ENCODE measurements around the gene FMO2. TPM values are rescaled to one million over a fixed set of nuclear protein-coding genes. Genes with fewer than 3 reads are reported as not detected.

FMO2 gene
- total RNA-seq, 4 donors from 2014 or later = 1.4 to 7.2 (median 4.1) TPM

DNA sequence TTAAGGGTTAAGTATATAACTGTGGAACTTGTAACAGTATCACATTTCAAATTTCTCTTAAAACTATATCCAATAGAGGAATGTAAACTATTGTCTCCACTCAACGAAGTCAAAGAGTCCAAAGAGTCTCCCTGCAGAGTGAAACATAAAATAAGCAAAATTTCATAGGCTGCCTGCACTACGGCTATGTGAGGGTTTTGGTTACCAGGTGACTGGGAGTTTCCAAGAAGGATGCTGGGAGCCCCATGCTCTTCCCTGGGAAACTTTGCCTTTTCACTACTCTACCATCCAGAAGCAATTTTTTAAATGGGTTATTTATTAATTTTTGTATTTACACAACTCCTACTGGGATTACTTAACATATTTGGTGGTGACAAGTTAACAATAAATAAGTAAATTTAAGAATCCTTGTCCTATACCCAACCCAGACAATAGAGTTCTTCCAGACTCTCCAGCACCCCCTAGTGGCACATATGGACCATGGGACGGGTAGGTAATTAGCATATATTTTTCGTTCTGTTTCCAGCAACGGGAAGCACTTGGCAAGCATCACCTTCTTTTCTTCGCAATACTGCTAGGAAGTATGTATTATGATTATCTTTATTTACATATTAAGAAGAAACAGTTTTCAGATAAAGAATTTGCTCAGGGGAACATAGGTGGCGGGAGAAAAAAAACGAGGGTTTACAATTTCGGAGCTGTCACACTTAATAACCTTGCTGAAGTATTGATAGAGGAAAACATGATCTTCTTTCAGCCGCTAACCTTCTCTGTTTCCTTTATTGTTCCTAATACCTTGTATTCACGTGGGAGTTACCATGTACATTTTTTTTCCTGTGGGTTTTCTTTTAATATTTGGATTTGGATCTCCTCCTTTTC is 3.5 kb downstream of the FMO2 start:
- DNase-seq = peak in 2 of 3 donors; percentile 28 to 71
- H3K9me3 ChIP-seq = no peaks in the 10 kb centered on the region
- H3K36me3 ChIP-seq = no peaks in the 10 kb centered on the region
- TF ChIP-seq POLR2A (IDR thresholded peaks at IDR 0.05) = no peak
- TF ChIP-seq, protein P1, sequence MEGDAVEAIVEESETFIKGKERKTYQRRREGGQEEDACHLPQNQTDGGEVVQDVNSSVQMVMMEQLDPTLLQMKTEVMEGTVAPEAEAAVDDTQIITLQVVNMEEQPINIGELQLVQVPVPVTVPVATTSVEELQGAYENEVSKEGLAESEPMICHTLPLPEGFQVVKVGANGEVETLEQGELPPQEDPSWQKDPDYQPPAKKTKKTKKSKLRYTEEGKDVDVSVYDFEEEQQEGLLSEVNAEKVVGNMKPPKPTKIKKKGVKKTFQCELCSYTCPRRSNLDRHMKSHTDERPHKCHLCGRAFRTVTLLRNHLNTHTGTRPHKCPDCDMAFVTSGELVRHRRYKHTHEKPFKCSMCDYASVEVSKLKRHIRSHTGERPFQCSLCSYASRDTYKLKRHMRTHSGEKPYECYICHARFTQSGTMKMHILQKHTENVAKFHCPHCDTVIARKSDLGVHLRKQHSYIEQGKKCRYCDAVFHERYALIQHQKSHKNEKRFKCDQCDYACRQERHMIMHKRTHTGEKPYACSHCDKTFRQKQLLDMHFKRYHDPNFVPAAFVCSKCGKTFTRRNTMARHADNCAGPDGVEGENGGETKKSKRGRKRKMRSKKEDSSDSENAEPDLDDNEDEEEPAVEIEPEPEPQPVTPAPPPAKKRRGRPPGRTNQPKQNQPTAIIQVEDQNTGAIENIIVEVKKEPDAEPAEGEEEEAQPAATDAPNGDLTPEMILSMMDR (IDR thresholded peaks at IDR 0.05) = peak in 5 of 6 experiments; percentile 50 to 75 (median 67)
- H3K4me1 ChIP-seq = no peaks in the 10 kb centered on the region
- no peak overlapping the region for H3K27ac ChIP-seq
- H3K4me3 ChIP-seq = no peak overlapping the region
- H3K27me3 ChIP-seq = no peaks in the 10 kb centered on the region

DNA sequence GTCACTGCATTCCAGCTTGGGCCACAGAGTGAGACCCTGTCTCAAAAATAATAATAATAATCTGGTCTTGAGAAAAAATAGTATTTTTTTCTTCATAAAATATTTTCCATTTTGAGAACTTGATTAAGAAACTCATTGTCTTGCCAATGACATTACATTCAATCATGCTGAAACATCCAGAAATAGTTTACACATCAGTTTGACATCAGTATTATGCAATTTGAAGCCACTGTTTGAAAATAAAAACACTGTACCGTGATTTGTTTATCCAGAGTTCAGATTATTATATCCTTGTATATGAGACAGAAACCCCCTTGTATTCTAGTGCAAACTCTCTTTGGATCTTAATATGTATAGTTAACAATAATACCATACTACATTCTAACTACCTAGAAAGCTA is 6.9 kb downstream of the FMO2 start:
- Histone ChIP-seq H3K4me3 (no peak overlapping the region), H3K9me3 (no peaks in the 10 kb centered on the region), H3K27ac (no peak overlapping the region), H3K4me1 (peaks cover 0 to 15% (median 3%) of the 10 kb centered on the region in 4 donors), H3K27me3 (no peaks in the 10 kb centered on the region), H3K36me3 (no peaks in the 10 kb centered on the region)
- DNase-seq = no peak
- no peak for TF ChIP-seq POLR2A (IDR thresholded peaks at IDR 0.05)
- TF ChIP-seq, protein P1 (IDR thresholded peaks at IDR 0.05) = no peak

DNA sequence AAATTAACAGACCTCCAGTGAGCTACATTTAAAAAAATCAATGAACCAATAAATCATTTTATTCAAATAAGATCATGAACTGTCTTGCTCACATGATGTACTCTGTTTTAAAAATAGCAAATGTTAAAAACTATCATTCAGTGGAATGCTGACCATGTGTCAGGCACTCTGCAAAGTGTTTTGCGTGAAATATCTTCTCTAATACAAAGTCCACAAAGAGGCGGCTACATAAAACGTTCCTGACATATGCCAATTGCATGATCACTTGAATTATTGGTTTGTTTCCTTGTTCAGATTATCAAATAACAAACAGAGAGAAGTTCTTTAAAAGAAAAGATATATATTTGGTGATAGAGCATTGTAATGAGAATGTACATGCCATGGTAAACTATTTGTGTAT is 10.7 kb downstream of the FMO2 start:
- peak in 1 of 3 donors; percentile 49 for DNase-seq
- Histone ChIP-seq H3K36me3 (no peaks in the 10 kb centered on the region), H3K9me3 (no peaks in the 10 kb centered on the region), H3K4me1 (peaks cover 0 to 16% (median 3%) of the 10 kb centered on the region in 4 donors), H3K27me3 (no peaks in the 10 kb centered on the region), H3K4me3 (no peak overlapping the region), H3K27ac (no peak overlapping the region)
- no peak for TF ChIP-seq POLR2A (IDR thresholded peaks at IDR 0.05)
- TF ChIP-seq, protein P1 (IDR thresholded peaks at IDR 0.05) = no peak

DNA sequence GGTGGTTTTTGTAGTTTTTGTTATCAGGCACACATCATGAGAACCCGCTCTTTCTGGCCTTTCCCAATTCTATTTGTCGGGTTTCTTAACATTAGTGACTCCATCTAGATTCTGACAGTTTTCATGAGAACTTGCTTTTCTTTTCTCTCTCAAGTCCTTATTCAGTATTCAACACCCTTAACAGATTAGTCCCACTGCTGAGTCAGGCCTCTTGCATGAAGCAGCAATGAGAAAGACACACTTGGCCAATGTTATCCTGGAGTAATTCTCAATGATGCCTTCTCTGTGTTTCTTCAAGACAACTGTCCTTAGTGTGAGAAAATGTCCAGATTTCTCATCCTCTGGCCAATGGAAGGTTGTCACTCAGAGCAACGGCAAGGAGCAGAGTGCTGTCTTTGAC is 11.3 kb downstream of the FMO2 start:
- no peaks in the 10 kb centered on the region for H3K9me3 ChIP-seq
- no peak overlapping the region for H3K4me3 ChIP-seq
- no peaks in the 10 kb centered on the region for H3K27me3 ChIP-seq
- TF ChIP-seq, protein P1 (IDR thresholded peaks at IDR 0.05) = no peak
- no peak for TF ChIP-seq POLR2A (IDR thresholded peaks at IDR 0.05)
- no peak overlapping the region for H3K27ac ChIP-seq
- H3K36me3 ChIP-seq = no peaks in the 10 kb centered on the region
- no peak for DNase-seq
- peaks cover 0 to 16% (median 3%) of the 10 kb centered on the region in 4 donors for H3K4me1 ChIP-seq

DNA sequence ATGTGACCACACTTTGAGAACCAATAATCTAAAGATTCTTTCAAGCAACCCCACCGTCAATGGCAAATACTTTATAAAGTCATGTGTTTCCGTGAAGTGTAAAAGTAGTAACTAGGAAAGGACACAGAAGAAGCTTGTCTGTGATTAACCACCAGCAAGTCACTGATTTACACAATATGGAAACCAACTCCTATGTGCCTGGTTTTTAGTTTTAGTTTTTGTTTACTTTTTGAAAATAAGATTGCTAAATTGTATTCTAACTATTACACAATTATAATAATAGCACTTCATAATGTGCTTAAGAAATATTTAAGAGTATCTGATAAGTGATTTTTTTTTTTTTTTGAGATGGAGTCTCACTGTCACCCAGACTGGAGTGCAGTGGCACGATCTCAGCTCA is 13.0 kb downstream of the FMO2 start:
- no peaks in the 10 kb centered on the region for H3K27me3 ChIP-seq
- no peak for DNase-seq

More for the DNA sequence above, 13.0 kb downstream of the FMO2 start:
- Histone ChIP-seq H3K36me3 (no peaks in the 10 kb centered on the region), H3K27ac (no peak overlapping the region), H3K4me1 (peaks cover 0 to 16% (median 3%) of the 10 kb centered on the region in 4 donors), H3K9me3 (no peaks in the 10 kb centered on the region), H3K4me3 (no peak overlapping the region)
- TF ChIP-seq, protein P1 (IDR thresholded peaks at IDR 0.05) = no peak
- TF ChIP-seq POLR2A (IDR thresholded peaks at IDR 0.05) = no peak
